Uterus (tissue), 2 donors: ENCODE results near the gene VAMP5.

ENCODE experiments used
- CTCF ChIP-seq, 4 experiments: fragments of 200-600 bp in 2 of 4; fragments of 450-650 bp in 2 of 4; sonication (generic) in 2 of 4; IDR thresholded peaks; one replicate each; pipeline ENCODE4 v1.5.1; 2016 to 2019; ENCODE audit warnings: antibody characterized with exemption in 4 of 4, mild to moderate bottlenecking in 2 of 4, moderate library complexity in 1 of 4
- POLR2A ChIP-seq, 2 donors: fragments of 450-650 bp; IDR thresholded peaks; one replicate each; pipeline ENCODE4 v1.6.1; 2016; ENCODE audit warnings: antibody characterized with exemption in 2 of 2, mild to moderate bottlenecking in 1 of 2, moderate library complexity in 1 of 2

GRCh38 chr2:85539361-85540132, 44.7 kb upstream of the VAMP5 start:
- TF ChIP-seq POLR2A (IDR thresholded peaks at IDR 0.05): no peak
- TF ChIP-seq CTCF (IDR thresholded peaks at IDR 0.05): no peak
